K562 (cell line): Measurements from ENCODE around the gene DLL4. TPM values are rescaled to one million over a fixed set of nuclear protein-coding genes. Genes with fewer than 3 reads are reported as not detected.

ENCODE experiments used
- ATAC-seq: fragments of 200-7000 bp; cut with Tn5 transposase; 3 replicates; pipeline ENCODE4 v1.9.1; 2020; ENCODE audit warnings: moderate library complexity
- BruUV-seq: library from RNA; stranded (reverse); fragments of 400-500 nt; replicated peaks from 2 replicates; lab custom pipeline; 2021; lab: Mats Ljungman, UMichigan
- CTCF ChIA-PET: fragments of 300-600 bp; formaldehyde crosslinking; extraction: SDS; loops from one replicate; lab custom pipeline; 2021; ENCODE audit warnings: low intra/inter-chr PET ratio; lab: Yijun Ruan, JAX
- POLR2A ChIA-PET: fragments of 300-600, 350-650 bp; sonication (Branson Sonifier 250); formaldehyde crosslinking; extraction: SDS; loops from one replicate; lab custom pipeline; 2021; ENCODE audit warnings: antibody characterized with exemption, inconsistent platforms; lab: Yijun Ruan, JAX
- DNase-seq, 4 experiments: peaks; one replicate each; pipeline versions ENCODE4 v3.0.0 to v3.0.0-alpha.2; 2011 to 2018; ENCODE audit warnings: low spot score in 3 of 4, mixed read lengths in 3 of 4; ENCODE audit errors: extremely low read depth in 1 of 4
- FAIRE-seq: peaks from 2 replicates; lab custom pipeline; 2011; peaks lifted over from hg19 to GRCh38; lab: Jason Lieb, UNC
- H2AFZ ChIP-seq: 2 replicates; pipeline ENCODE4 v1.6.0; 2011; ENCODE audit warnings: low read depth, low read length, control low read depth, inconsistent platforms
- H3K27ac ChIP-seq: fragments of 200-600 bp; 3 replicates; pipeline ENCODE4 v1.8.0; 2011; ENCODE audit warnings: low read depth, mild to moderate bottlenecking, control low read depth, inconsistent platforms, low read length, moderate library complexity, mixed read lengths; ENCODE audit errors: extremely low read depth
- H3K27me3 ChIP-seq, 2 experiments: fragments of 300-600 bp in 1 of 2; 2 replicates in 1 of 2; 3 replicates in 1 of 2; pipeline versions ENCODE4 v1.6.0 to v1.8.0; 2011; ENCODE audit warnings: inconsistent platforms in 2 of 2, low read length in 2 of 2, mild to moderate bottlenecking in 1 of 2, mixed read lengths in 1 of 2, moderate library complexity in 1 of 2; ENCODE audit not compliant: control insufficient read depth in 2 of 2, insufficient read depth in 2 of 2
- H3K36me3 ChIP-seq: fragments of 300-600 bp; 3 replicates; pipeline ENCODE4 v1.8.0; 2011; ENCODE audit warnings: mild to moderate bottlenecking, low read length, inconsistent platforms; ENCODE audit not compliant: control insufficient read depth, insufficient read depth
- H3K4me1 ChIP-seq, 2 experiments: fragments of 200-600 bp in 1 of 2; replicated peaks in 1 of 2; 2 replicates in 1 of 2; 3 replicates in 1 of 2; pipeline versions ENCODE4 v1.5.1 to v1.8.0; 2011; ENCODE audit warnings: inconsistent platforms in 2 of 2, low read length in 2 of 2, mild to moderate bottlenecking in 1 of 2, mixed read lengths in 1 of 2, moderate library complexity in 1 of 2; ENCODE audit not compliant: control insufficient read depth in 2 of 2, insufficient read depth in 2 of 2
- H3K4me2 ChIP-seq: 2 replicates; pipeline ENCODE4 v1.6.1; 2011; ENCODE audit warnings: low read length, control low read depth, inconsistent platforms, mixed read lengths; ENCODE audit not compliant: insufficient read depth
- H3K4me3 ChIP-seq: fragments of 200-600 bp; sonication (generic), shearing (Covaris generic); 2 replicates; pipeline ENCODE4 v1.5.1; 2016; ENCODE audit warnings: control low read depth, inconsistent platforms
- H3K79me2 ChIP-seq: fragments of 200-600 bp; 3 replicates; pipeline ENCODE4 v1.8.0; 2011; ENCODE audit warnings: low read length, inconsistent platforms; ENCODE audit not compliant: control insufficient read depth, insufficient read depth
- H3K9ac ChIP-seq, 2 experiments: 2 replicates each; pipeline versions ENCODE4 v1.6.0 to v1.6.1; 2011; ENCODE audit warnings: low read depth in 2 of 2, low read length in 2 of 2, control low read depth in 1 of 2, inconsistent platforms in 1 of 2, mild to moderate bottlenecking in 1 of 2, mixed read lengths in 1 of 2; ENCODE audit not compliant: insufficient read depth in 1 of 2
- H3K9me1 ChIP-seq: one replicate; pipeline ENCODE4 v1.6.0; 2011; ENCODE audit warnings: inconsistent platforms, mild to moderate bottlenecking, low read length, moderate library complexity; ENCODE audit not compliant: control insufficient read depth, insufficient read depth
- H3K9me3 ChIP-seq: replicated peaks from 2 replicates; pipeline ENCODE4 v1.5.1; 2011; ENCODE audit warnings: low read depth, low read length, inconsistent platforms; ENCODE audit not compliant: control insufficient read depth, insufficient read depth
- H4K20me1 ChIP-seq: replicated peaks from 2 replicates; pipeline ENCODE4 v1.6.1; 2011; ENCODE audit warnings: low read length, inconsistent platforms, mixed read lengths; ENCODE audit not compliant: control insufficient read depth, insufficient read depth
- ATF6 ChIP-seq: sonication (generic); formaldehyde crosslinking; IDR thresholded peaks from 2 replicates; pipeline ENCODE4 v1.4.0; 2020; ENCODE audit warnings: mild to moderate bottlenecking, missing genetic modification reagents
- CEBPB ChIP-seq: fragments of 450-650 bp; IDR thresholded peaks from 2 replicates; pipeline ENCODE4 v1.6.1; 2016; ENCODE audit warnings: missing genetic modification characterization, missing compliant biosample characterization
- CTBP1 ChIP-seq: fragments of 450-650 bp; IDR thresholded peaks from 2 replicates; pipeline ENCODE4 v1.6.1; 2016; ENCODE audit warnings: borderline replicate concordance
- DNMT1 ChIP-seq: fragments of 450-650 bp; IDR thresholded peaks from 2 replicates; pipeline ENCODE4 v1.6.1; 2016; ENCODE audit warnings: antibody characterized with exemption, mild to moderate bottlenecking
- E2F4 ChIP-seq: sonication (generic); formaldehyde crosslinking; IDR thresholded peaks from 2 replicates; pipeline ENCODE4 v1.8.0; 2022; ENCODE audit warnings: mild to moderate bottlenecking, low read depth, missing genetic modification reagents
- HNRNPUL1 ChIP-seq: fragments of 200-400 bp; formaldehyde crosslinking; IDR thresholded peaks from 2 replicates; pipeline ENCODE4 v1.6.1; 2017; ENCODE audit warnings: low read length
- LEF1 ChIP-seq: fragments of 450-650 bp; IDR thresholded peaks from 2 replicates; pipeline ENCODE4 v1.6.1; 2016; ENCODE audit warnings: mild to moderate bottlenecking
- NFE2L1 ChIP-seq: fragments of 450-650 bp; IDR thresholded peaks from 2 replicates; pipeline ENCODE4 v1.6.1; 2016; ENCODE audit warnings: missing genetic modification characterization, low read depth, mild to moderate bottlenecking, missing compliant biosample characterization, moderate library complexity, borderline replicate concordance
- NR2C2 ChIP-seq, 2 experiments: fragments of 200-800 bp in 1 of 2; sonication (Bioruptor generic) in 1 of 2; sonication (generic) in 1 of 2; formaldehyde crosslinking in 1 of 2; IDR thresholded peaks; 2 replicates each; pipeline versions ENCODE4 v1.6.1 to v1.8.0; 2016 to 2022; ENCODE audit warnings: mild to moderate bottlenecking in 1 of 2, missing compliant biosample characterization in 1 of 2, missing genetic modification characterization in 1 of 2, missing genetic modification reagents in 1 of 2
- NRF1 ChIP-seq, 2 experiments: fragments of 450-650 bp; IDR thresholded peaks in 1 of 2; conservative IDR thresholded peaks in 1 of 2; 2 replicates each; pipeline ENCODE4 v1.6.1; 2014; ENCODE audit warnings: mild to moderate bottlenecking in 2 of 2
- PHTF2 ChIP-seq: fragments of 250-450 bp; sonication (Bioruptor Pico); IDR thresholded peaks from 2 replicates; pipeline ENCODE4 v1.5.0; 2021; ENCODE audit warnings: mild to moderate bottlenecking
- RBFOX2 ChIP-seq: fragments of 200-400 bp; formaldehyde crosslinking; IDR thresholded peaks from 2 replicates; pipeline ENCODE4 v1.6.1; 2017; ENCODE audit warnings: low read depth, mild to moderate bottlenecking, low read length, moderate library complexity
- SMARCE1 ChIP-seq: fragments of 450-650 bp; IDR thresholded peaks from 2 replicates; pipeline ENCODE4 v1.7.1; 2016; ENCODE audit warnings: mild to moderate bottlenecking
- TRIM25 ChIP-seq: fragments of 450-650 bp; IDR thresholded peaks from 2 replicates; pipeline ENCODE4 v1.7.0; 2016; ENCODE audit warnings: borderline replicate concordance
- ZNF75A ChIP-seq: fragments of 450-650 bp; formaldehyde crosslinking; IDR thresholded peaks from 2 replicates; pipeline ENCODE4 v1.4.0; 2020; ENCODE audit warnings: mild to moderate bottlenecking
- ZNF778 ChIP-seq: fragments of 450-650 bp; formaldehyde crosslinking; IDR thresholded peaks from 2 replicates; pipeline ENCODE4 v1.4.0; 2020; ENCODE audit warnings: mild to moderate bottlenecking, moderate library complexity
- WGBS: fragments of 100-300 bp; shearing (Covaris generic); methylation state at CpG from one replicate; pipeline ENCODE4 v1.1.6; 2016; ENCODE audit warnings: low coverage, mixed read lengths; ENCODE audit not compliant: insufficient coverage; ENCODE audit errors: missing lambda C conversion rate; 5-methylcytosine and 5-hydroxymethylcytosine counted together
- in situ Hi-C: fragments of 300-500 bp; cut with MboI; formaldehyde crosslinking; loops from 4 replicates; pipeline ENCODE4 v1.15.0; 2018; ENCODE audit warnings: inconsistent platforms, mixed read lengths
- intact Hi-C: fragments of 100-400 bp; cut with micrococcal nuclease; formaldehyde crosslinking; loops from 2 replicates; pipeline ENCODE4 v1.14.2; 2022
- polyA plus RNA-seq, 8 experiments: library from polyadenylated mRNA; depleted of rRNA in 4 of 8; stranded (reverse) in 5 of 8; unstranded in 3 of 8; fragments of >200 nt; fragmentation: Nextera tagmentation in 2 of 8; fragmentation: Illumina TruSeq in 1 of 8; extraction: Ambion mirVana in 2 of 8; extraction: Trizol in 1 of 8; gene quantifications; 2 replicates each; pipeline versions ENCODE4 v1.2.1 to v1.2.3, GENCODE V29; 2011 to 2014; ENCODE audit warnings: inconsistent platforms in 1 of 8, missing spikeins in 1 of 8
- total RNA-seq, 7 experiments: library from RNA; depleted of rRNA in 6 of 7; stranded (reverse); fragments of >200 nt in 6 of 7; fragmentation: Illumina TruSeq in 2 of 7; extraction: Trizol in 2 of 7; gene quantifications; 2 replicates each; pipeline versions ENCODE4 v1.2.1 to v1.2.3, GENCODE V29; 2011 to 2021; ENCODE audit warnings: low replicate concordance in 1 of 7

The DLL4 gene
- total and polyA plus RNA-seq, 9 of the 15 experiments (the other 6 are each of a cell fraction or from before 2014, with no cell fraction given) = 0.04 to 1.1 (median 0.41) TPM; not detected in 1

- no peak for DNase-seq
- Histone ChIP-seq H3K4me1 (peaks cover 6 to 45% of the 10 kb centered on the region in 2 experiments), H3K9me3 (no peaks in the 10 kb centered on the region), H4K20me1 (0 out of 2 replicates have a peak, but pooled peaks cover 4% of the 10 kb centered on the region), H3K9ac (peak overlapping the region in 1 of 2 experiments; percentile 76; a peak in 1 of 4 replicates), H3K79me2 (no peaks in the 10 kb centered on the region), H3K9me1 (no peaks in the 10 kb centered on the region), H2AFZ (no peak overlapping the region), H3K4me2 (no peak overlapping the region), H3K4me3 (no peak overlapping the region), H3K27ac (no peak overlapping the region), H3K36me3 (no peaks in the 10 kb centered on the region), H3K27me3 (peaks cover 0 to 12% of the 10 kb centered on the region in 2 experiments; a peak in 2 of 5 replicates)
- FAIRE-seq = no peak
- intact Hi-C loops = no loop called here
- ChIA-PET POLR2A (interaction anchor here (0.8 to 1.4 kb wide), 4 partner anchors 12 to 1058 kb away, joined by 3 to 4 read pairs (median 3); partner anchors contain the start of gene CHAC1), CTCF (no interaction called here)
- BruUV-seq = no TSS peak
- no peak for ATAC-seq
- in situ Hi-C loops = no loop called here
- WGBS = 63% methylated on average over 6 of the region's 9 CpGs
- TF ChIP-seq E2F4 = no peak
- no peak for TF ChIP-seq PHTF2 (CRISPR knock-in tag)
- TF ChIP-seq DNMT1 = no peak
- no peak for TF ChIP-seq RBFOX2
- no peak for TF ChIP-seq SMARCE1
- no peak for TF ChIP-seq NRF1 (conservative IDR thresholded peaks at IDR 0.05 in 1 of 2, IDR thresholded peaks at IDR 0.05 in 1 of 2)
- no peak for TF ChIP-seq TRIM25
- no peak for TF ChIP-seq ZNF778
- TF ChIP-seq CTBP1 = no peak
- TF ChIP-seq ZNF75A (CRISPR knock-in tag) = no peak
- TF ChIP-seq NFE2L1 (tag) = no peak
- no peak for TF ChIP-seq CEBPB (tag)
- no peak for TF ChIP-seq LEF1
- no peak for TF ChIP-seq HNRNPUL1
- TF ChIP-seq NR2C2 (CRISPR knock-in tag; IDR thresholded peaks at IDR 0.05) = no peak
- TF ChIP-seq NR2C2 (tag; IDR thresholded peaks at IDR 0.05) = no peak
- TF ChIP-seq ATF6 (CRISPR knock-in tag) = no peak
Measured at GRCh38 chr15:40923551-40923950, 5.6 kb upstream of the DLL4 start.
